Kidney glomerular epithelial cell (primary cell): ENCODE measurements around the gene CDCA7L.

Source experiments
- DNase-seq: peaks from one replicate; lab custom pipeline; 2025; lab: John Stamatoyannopoulos, UW

CDCA7L gene, protein sequence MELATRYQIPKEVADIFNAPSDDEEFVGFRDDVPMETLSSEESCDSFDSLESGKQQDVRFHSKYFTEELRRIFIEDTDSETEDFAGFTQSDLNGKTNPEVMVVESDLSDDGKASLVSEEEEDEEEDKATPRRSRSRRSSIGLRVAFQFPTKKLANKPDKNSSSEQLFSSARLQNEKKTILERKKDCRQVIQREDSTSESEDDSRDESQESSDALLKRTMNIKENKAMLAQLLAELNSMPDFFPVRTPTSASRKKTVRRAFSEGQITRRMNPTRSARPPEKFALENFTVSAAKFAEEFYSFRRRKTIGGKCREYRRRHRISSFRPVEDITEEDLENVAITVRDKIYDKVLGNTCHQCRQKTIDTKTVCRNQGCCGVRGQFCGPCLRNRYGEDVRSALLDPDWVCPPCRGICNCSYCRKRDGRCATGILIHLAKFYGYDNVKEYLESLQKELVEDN

DNA sequence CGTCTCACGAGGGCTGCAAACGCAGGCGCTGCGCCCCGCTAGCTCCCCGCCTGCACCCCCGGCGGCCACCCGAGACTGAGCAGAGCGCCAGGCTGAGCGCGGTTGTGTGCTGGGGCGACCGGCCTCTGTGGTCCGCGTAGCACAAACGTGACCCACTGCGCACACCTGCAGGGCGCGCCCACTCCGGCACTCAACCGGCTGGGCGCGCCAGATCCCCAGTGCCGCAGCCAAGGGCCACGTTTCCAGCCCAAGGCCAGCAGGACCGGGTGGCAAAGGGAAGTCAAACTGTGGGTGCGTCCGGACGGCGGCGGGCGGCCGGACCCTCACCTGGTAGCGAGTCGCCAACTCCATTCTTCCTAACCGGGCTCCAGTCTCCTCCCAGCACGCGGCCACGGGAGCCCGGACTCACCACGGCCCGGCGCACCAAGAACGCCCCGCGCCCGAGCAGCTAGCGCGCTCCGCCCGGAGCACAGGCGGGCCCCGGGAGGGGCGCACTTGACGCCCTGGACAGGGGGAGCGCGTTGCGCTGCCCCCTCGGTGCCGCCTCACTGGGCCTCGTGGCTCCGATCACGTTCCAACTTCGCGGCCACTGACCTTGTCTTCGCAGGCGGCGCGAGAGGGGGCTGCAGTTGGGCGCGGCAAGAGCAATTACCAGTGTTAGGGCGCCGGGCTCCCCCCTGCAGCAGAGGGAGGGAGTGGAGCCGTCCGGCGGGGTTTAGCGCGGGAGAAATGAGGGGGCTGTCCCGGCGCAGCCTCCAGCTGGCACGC lies at the start of gene CDCA7L:
TSS of gene CDCA7L (minus strand) at position 446 of the 768 bp plus-strand sequence. CDS start at position 351, 95 bp downstream.
- DNase-seq: peak; percentile 76

DNA sequence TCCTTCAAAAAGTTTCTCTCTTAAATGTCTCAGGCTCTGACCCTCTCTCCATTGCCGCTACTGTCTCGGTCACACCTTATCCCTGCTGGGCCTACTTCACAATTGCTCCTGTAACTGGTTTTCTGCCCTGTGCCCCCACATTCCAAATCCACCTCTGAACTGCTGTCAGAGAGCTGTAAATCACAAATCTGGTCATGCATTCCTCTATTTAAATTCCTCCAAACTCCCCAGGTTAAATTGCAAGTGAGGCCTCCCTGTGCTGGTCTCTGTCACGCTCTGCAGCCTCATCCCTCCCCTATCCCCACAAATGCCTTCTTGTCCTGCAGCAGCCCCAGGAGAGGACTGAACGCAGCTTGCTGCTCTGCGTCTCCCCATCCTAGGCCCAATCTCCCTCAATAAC lies 40.4 kb upstream of the CDCA7L start:
- DNase-seq: no peak

DNA sequence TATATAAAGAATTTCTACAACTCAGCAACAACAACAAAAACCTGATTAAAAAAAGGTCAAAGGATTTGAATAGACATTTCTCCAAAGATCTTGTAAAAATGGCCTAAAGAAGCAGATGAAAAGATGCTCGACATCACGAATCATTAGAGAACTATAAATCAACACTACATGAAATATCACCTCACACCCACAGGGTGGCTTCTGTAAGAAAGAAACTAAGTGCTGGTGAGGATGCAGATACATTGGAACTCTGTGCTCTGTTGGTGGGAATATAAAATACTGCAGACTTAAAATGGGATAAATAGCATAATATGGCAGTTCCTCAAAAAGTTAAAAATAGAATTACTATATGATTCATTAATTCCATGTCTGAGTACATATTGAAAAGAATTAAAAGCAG lies 38.3 kb upstream of the CDCA7L start:
- no peak for DNase-seq

DNA sequence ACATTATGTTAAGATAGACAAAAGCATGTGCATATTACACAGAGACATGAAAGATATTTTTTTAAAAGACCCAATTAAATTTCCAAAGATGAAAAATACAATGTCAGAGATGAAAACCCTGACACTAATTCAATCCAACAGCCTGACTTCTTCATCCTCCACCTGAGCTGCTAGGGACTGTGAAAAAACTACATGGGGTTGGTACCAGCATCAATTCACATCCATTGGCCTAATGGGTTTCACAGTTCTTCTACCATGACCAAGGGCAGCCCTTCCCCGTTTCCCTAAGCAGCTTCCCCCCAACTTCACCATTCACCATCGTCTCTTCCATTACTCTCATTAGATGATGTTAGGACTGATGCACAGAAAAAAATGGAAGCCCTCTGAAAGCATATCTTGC lies 37.4 kb upstream of the CDCA7L start:
- no peak for DNase-seq

DNA sequence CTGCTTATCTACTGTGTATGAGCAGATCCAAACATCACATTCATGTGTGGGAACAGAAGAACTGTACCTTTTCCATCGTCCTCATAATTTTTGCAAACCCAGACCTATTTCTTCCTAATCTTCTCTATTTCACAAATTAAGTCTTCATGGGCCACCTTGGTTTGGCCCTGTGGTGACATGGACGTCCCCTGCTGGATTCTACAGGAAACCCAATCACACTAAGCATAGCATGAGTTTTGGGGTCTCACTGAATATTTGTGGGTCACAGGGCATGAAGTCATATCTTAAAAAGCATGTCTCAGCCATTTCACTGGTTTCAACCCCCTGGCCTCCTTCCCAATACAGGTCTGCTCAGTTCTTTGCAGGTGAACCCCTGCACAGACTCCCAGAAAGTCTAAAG lies 35.8 kb upstream of the CDCA7L start:
- DNase-seq: no peak

DNA sequence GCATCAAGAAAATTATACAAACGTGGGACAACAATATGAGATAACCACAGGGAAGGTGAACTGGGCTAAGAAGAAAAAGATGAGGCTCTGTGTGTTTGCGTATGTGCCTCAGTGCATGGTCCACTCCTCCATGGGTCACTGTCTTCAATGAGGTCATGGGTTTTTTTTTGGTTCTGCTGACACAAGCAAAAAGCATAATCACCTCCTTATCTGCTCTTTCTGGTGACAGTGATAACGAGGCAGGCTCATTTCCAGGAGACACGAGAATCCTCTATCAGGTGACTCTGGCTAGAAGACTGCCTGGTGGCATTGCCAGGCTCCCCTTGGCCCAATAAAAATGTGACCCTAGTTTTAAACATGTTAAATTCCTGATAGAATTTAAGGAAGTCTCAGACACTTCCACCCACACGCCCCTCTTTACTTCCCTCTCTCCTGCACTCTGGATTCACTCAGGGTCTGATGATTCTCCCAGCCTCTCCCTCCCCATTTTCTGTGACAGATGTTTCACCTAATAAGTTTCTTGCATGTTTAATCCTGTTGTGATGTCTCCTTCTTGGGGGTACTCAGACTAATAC lies 35.3 kb upstream of the CDCA7L start:
- no peak for DNase-seq

DNA sequence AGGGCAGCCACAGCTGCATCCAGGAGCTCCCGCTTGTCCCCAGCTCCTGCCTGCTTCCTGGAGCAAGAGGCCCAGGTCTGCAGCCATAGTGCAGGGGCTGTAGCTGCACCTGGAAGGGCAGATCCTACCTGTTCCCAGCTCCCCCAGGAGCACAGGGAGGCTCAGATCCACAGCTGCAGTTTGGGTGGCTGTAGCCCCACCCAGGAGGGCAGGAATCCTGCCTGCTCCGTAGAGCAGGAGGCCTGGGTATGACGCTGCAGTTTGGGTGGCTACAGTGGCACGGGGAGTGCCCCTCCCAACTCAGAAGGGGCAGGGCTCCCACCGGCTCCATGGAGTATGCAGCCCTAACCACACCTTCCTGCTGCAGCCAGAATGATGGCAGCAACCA lies 26.7 kb upstream of the CDCA7L start:
- no peak for DNase-seq

DNA sequence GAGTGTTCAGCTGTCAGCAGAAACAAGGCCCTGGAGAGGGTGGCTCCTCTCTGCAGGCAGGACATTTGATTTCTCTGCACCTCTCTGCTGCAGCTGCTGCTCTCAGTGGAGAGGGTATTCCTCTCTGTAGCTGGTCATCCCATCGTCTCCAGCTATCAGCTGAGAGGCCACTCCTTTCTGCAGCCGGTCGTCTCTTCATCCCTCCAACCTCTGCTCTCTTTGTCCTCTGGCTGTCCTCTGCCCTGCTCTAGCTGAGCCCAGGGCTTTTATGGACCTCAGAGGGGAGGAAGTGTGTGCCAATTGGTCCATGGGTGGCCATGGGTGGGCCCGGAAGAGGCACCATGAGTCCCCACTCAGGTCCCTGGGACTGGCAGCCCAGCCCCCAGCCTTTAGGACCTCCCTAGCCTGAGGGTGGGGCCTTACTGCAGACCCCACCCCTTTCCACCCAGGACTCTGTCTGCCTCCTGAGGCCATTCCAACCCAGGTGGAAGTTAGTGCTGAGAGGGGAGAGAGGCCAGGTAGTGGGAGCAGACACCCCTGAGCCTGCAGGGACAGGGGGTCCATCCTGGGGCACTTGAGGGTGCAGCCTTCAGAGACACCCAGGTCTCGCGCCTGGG lies 26.2 kb upstream of the CDCA7L start:
- DNase-seq: no peak

DNA sequence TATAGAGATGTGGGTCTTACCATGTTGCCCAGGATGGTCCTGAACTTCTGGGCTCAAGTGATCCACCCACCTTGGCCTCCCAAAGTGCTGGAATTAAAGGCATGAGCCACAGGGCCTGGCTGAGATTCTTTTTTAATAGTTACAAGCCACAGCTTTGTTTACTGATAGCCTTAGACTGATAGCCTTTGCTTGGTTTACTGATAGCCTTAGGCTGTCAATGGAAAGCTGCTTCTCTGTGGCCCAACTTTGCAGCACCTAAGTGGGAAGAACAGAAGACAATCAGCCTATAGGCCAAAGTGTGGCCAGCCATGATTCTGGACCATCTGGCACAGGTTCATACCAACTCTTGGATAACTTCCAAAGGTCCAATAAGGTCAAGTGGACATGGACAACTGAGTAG lies 24.1 kb upstream of the CDCA7L start:
- DNase-seq: no peak

DNA sequence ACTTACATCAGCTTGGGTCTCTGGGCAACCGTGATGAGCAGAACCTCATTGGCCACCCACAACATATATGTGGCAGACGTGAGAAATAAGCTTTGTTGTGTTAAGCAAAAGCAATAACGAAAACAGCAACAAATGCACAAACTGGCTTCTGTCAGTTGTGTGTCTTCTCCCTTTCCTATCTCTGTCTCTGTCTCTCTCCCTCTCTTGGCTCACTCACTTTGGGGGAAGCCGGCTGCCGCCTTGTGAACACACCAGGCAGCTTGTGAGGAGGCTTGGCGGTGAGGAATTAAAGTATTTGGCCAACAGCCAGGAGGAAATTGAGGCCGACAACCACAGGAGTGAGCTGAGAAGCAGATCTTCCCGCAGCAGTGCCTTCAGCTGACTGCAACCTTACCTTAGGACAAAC lies 21.9 kb upstream of the CDCA7L start:
- DNase-seq: no peak

DNA sequence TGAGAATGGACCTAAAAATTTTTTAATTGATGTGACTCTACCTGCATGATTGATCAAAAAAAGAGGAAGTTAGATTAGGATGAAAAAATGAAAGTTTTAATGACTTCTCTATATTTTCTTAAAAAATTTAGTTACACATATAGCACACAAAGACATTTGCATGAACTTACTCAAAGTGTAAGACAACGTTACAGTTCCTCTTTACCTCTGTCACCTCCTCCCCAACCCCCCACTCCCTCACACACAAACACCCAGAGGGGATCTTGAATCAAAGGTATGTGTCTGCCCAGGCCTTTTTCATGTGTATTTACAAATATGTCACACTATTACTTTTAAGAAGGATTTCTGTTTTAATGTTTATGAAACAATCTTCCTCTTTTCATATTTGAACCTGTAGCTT lies 20.6 kb upstream of the CDCA7L start:
- no peak for DNase-seq

DNA sequence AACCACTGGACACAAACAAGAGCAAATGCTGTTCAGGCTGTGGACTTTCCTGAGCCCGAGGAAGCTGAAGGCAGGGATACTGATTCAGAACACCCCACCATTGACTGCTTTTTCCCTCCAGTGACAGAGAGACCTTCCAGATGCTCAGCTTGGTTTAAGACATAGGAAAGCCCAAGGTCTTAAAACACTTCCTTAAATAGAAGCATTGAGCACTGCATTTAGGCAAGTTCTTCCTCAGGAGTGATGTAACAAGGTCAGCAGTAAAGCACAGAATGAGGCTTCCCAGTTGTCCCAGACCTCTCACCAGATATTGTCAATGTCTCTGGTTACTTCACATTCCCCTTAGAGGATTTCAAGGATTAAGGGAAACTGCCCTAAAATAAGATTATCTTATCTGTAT lies 19.6 kb upstream of the CDCA7L start:
- DNase-seq: no peak

DNA sequence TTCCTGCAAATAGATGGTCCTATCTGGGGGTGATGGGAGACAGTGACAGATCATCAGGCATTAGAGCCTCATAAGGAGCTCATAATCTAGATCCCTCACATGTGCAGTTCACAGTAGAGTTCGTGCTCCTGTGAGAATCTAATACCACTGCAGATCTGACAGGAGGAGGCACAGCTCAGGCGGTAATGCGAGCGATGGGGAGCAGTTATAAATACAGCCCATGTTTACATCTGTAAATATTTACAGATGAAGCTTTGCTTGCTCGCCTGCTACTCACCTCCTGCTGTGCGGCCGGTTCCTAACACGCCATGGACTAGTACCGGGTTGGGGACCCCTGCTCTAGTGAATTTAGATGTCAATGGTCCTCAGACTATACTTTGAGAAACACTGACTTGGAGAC lies 17.0 kb upstream of the CDCA7L start:
- DNase-seq: no peak

DNA sequence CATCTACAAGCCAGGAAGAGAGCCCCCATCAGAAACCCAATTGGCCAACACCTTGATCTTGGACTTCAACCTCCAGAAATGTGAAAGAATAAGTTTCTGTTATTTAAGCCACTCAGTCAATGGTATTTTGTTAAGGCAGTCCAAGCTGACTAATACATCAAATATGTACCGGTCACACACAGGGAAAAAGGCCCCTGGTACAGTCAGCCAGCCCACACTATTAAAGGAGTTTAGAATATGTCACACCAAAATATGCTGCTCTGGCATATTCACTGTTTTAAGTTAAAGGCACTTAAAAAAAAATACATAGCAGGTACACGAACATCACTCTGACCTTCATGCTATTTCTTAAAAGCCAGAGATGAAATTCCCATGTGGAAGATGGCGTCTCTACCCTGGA lies 15.2 kb upstream of the CDCA7L start:
- DNase-seq: peak; percentile 68

DNA sequence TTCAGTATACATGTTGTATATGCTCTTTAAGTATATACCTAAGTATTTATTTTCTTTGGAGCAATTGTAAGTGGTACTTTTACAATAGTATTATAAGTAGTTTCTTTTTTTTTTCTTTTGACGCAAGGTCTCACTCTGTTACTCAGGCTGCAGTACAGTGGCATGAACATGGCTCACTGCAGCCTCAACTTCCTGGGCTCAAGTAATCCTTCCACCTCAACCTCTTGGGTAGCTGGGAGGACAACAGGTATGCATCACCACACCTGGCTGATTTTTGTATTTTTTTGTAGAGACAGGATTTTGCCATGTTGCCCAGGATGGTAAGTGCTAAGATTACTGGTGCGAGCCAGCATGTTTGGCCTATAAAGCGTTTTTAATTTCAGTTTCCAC lies 13.7 kb upstream of the CDCA7L start:
- no peak for DNase-seq

DNA sequence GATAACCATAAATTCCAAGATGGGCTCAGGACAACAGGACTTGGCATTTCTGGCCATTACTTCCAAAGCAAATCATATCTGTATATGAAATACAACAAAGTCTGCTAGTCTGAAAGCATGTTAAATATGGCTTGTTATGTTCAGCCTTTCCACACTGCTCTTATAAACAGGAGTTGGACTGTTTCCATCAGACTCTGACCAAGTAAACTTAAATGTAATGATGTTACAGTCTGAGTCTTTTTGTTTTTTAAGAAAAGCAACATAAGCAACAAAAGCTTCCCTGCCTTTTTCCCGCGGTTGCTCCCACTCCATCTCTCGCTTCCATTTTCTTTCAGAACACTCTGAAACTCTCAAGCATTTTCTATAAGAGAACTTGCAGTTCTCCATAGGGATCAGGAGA lies 8.1 kb upstream of the CDCA7L start:
- no peak for DNase-seq

DNA sequence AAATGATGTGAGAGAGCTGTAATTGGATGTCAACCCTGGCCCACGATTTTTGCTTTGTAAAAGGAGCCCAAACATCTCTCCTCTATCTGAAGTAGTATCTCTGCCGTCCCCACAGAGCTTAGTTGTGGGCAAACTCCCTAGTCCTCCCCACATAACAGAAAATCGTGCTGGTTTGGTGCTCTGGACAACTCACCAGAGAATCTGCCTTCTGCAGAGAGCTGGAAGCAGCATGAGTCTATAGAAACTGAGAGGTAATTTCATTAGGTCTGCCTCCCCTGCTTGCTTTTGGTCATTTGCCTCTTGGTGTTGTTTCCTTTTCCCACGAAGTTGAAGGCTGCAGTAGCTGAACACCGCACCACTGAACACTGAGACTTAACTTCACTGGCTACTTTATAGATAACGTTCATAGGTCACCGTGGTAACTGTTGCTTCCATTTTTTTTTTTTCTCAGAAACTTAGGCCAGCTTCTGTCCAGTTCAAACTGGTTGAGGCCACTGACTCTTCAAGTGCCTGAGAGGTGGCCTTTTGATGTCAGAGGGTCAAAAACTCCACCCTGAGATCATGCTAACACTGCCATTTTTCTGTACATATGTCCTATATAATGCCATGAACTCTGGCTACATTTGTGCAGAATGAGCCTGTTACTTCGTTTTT lies 3.3 kb upstream of the CDCA7L start:
- DNase-seq: no peak

DNA sequence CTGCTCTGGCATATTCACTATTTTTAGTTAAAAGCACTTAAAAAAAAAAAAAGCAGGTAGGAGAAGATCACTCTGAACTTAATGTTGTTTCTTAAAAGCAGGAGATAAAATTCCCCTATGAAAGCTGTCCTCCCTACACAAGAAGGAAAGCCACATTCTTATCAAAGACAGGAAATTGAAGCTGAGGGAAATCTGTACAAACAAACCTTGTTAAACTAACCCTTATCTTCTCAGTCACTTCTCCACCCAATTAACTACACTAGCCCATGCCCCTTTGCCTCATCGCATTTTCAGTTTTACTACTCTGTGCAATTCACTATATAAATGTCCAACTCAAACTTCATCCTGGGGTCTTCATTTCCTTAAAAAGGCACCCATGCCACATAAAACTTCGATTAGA lies 2.7 kb upstream of the CDCA7L start:
- no peak for DNase-seq

DNA sequence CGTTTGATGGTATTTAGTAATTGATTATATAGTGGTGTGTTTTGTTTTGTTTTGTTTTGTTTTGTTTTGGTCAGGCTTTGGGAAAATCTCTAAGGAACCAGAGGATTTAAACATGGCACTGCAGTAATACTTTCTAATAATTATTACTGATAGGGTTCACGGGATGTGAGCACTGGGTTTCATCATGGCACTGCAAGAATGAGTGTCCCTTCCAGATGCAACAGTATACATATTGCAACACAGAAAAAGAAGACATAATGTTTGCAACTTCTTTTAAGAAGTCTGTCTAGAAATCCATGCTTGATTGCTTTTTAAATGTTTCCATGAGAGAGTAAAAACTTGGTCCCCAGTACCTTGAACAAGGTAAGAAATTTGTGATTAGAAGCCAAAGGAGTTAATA lies 2.2 kb upstream of the CDCA7L start:
- DNase-seq: no peak

DNA sequence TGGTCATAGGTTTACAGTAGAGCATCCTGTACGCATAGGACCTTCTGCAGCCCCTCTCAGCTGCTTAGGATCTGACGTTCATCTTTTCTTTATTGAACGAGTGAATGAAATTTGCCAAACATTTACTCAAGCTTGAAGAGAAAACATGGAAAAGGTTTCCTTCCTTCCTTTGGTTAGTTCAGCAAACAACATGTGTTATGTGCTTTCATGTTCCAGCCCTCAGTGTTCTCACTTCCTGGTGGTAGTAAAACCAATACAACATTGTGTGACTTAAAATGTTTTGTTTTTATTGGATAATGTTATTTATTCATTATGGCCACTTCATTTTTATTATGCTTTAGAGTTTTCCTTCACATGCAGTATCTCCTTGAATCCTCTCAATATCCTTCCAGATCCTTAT lies 1.4 kb upstream of the CDCA7L start:
- no peak for DNase-seq

DNA sequence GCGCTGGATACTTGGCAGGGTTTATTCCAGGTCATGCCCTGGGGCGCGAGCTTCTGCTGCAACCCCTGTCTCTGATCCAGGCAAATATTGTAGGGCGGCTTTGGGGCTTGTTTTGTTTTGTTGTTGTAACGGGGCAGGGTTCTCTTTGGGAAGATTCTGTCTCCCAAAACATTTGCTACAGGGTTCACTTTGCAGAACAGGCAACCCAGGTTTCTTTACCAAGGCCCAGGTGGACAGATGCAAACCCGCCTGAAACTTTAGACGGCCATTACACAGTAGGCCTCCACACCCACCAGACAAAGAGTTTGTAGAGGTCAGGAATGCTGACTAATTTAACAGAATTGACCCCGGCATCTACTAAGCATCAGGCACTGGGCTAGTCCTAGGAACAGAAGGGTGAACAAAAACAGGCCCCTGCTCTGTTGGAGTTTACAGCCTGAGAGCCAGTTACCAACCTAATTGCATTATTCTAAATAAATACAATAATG lies 567 bp upstream of the CDCA7L start:
- no peak for DNase-seq
